Bronchial epithelial cell (primary cell): ENCODE results near the gene PKD1L1. TPM values are rescaled to one million over a fixed set of nuclear protein-coding genes. Genes with fewer than 3 reads are reported as not detected.
"Not testable (repeated sequence)": the region's sequence is repeated elsewhere in the genome, so short reads cannot be mapped to it uniquely, and the experiment has no call there.

Experiments
- DNase-seq: peaks from one replicate; pipeline ENCODE4 v3.0.0-alpha.2; 2010; ENCODE audit warnings: low read depth
- FAIRE-seq: peaks from 2 replicates; lab custom pipeline; 2011; peaks lifted over from hg19 to GRCh38; lab: Jason Lieb, UNC
- H3K27me3 ChIP-seq: 2 replicates; pipeline ENCODE4 v1.5.1; 2011; ENCODE audit warnings: low read length; ENCODE audit not compliant: control insufficient read depth, insufficient read depth
- H3K36me3 ChIP-seq: 2 replicates; pipeline ENCODE4 v1.5.1; 2011; ENCODE audit warnings: low read length; ENCODE audit not compliant: control insufficient read depth, insufficient read depth
- H3K4me3 ChIP-seq: 2 replicates; pipeline ENCODE4 v1.5.1; 2011; ENCODE audit warnings: mild to moderate bottlenecking, low read depth, low read length, control low read depth
- total RNA-seq: library from RNA; depleted of rRNA; stranded (reverse); fragments of >200 nt; gene quantifications from 2 replicates; pipeline ENCODE4 v1.2.1, GENCODE V29; 2014
- TF ChIP-seq, protein P1 (sequence below): IDR thresholded peaks from 2 replicates; pipeline ENCODE4 v1.5.1; 2011; ENCODE audit warnings: mild to moderate bottlenecking, moderate library complexity, low read length, control low read depth, inconsistent platforms; ENCODE audit not compliant: insufficient read depth, severe bottlenecking

Gene PKD1L1
- total RNA-seq, 1 donor from 2014 or later: under 0.01 TPM

DNA sequence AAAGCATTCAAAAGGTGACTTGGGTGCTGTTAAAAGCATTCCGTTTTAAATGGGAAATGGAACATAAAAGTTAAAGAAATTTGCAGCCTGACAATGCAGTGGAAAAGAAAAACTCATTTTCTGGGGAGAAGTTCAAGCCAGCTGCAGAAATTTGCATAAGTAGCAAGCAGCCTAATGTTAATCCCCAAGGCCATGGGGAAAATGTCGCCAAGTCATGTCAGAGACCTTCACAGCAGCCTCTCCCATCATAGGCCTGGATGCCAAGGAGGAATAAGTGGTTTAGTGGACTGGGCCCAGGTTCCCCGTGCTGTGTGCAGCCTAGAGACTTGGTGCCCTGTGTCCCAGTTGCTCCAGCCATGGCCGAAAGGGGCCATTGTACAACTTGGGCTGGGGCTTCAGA lies 154.2 kb downstream of the PKD1L1 start:
- FAIRE-seq (no peak), DNase-seq (no peak)

DNA sequence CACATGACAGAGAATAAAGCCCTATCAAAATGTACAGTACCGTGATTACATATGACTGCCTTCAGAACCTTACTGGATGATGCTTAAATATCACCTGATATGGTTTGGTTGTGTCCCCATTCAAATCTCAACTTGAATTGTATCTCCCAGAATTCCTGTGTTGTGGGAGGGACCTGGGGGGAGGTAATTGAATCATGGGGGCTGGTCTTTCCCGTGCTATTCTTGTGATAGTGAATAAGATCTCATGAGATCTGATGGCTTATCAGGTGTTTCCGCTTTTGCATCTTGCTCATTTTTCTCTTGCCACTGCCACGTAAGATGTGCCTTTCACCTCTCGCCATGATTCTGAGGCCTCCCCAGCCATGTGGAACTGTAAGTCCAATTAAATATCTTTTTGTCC lies 155.1 kb downstream of the PKD1L1 start:
- H3K4me3 ChIP-seq, H3K27me3 ChIP-seq, DNase-seq, H3K36me3 ChIP-seq, FAIRE-seq: not testable (repeated sequence)

More for the DNA sequence above, 154.2 kb downstream of the PKD1L1 start:
- Histone ChIP-seq H3K36me3 (no peaks in the 10 kb centered on the region), H3K27me3 (no peaks in the 10 kb centered on the region), H3K4me3 (no peak overlapping the region)
- TF ChIP-seq, protein P1, sequence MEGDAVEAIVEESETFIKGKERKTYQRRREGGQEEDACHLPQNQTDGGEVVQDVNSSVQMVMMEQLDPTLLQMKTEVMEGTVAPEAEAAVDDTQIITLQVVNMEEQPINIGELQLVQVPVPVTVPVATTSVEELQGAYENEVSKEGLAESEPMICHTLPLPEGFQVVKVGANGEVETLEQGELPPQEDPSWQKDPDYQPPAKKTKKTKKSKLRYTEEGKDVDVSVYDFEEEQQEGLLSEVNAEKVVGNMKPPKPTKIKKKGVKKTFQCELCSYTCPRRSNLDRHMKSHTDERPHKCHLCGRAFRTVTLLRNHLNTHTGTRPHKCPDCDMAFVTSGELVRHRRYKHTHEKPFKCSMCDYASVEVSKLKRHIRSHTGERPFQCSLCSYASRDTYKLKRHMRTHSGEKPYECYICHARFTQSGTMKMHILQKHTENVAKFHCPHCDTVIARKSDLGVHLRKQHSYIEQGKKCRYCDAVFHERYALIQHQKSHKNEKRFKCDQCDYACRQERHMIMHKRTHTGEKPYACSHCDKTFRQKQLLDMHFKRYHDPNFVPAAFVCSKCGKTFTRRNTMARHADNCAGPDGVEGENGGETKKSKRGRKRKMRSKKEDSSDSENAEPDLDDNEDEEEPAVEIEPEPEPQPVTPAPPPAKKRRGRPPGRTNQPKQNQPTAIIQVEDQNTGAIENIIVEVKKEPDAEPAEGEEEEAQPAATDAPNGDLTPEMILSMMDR: no peak

DNA sequence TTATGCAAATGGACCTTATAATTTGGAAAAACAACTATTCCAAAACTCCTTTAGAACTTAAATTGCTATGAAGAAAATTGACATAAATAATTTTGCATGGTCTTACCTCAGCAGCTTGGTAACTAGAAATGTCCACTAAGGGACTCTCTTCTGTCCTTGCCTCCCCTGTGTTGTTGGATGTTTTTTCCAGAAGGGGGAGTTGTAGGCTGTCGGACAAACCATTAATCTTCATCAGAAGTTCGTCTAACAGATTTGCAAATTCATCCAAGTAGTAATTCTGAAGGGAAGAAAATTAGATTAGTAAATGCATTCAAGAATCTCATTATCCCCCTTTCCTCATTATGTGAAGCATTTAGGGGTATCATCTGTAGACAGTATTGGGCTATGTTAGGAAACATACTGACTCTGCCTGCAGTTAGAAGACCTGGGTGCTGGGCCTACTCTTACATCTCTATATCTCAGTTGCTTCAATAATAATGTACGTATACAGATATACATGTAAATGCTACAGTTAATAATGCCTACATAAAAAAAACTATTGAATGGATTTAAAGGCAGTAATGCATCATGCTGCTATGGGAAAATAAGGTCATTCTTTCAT lies 155.6 kb downstream of the PKD1L1 start:
- no peak overlapping the region for H3K4me3 ChIP-seq
- TF ChIP-seq, protein P1: peak; percentile 48

DNA sequence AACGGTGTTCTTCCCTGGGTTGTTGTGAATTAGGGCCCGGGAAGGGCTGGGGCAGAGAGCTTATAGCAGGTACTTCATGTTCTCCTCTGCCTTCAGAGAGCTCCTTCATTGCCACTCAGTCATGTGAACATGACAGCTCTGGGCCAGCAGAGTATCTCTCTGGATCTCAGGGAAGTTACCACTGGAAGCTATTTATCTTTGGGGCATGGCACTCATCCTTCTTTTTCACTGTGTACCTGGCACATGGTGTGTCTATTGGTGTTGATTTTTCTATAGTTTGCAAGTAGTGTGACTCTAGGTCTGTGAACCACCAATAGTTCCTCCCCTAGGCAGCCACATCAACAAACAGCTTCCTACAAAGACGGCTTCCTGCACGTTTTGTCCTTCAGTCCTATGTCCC lies 156.6 kb downstream of the PKD1L1 start:
- no peaks in the 10 kb centered on the region for H3K36me3 ChIP-seq
- TF ChIP-seq, protein P1: no peak
- no peak overlapping the region for H3K4me3 ChIP-seq
- DNase-seq: no peak
- FAIRE-seq: no peak
- no peaks in the 10 kb centered on the region for H3K27me3 ChIP-seq

More for the DNA sequence above, 155.6 kb downstream of the PKD1L1 start:
- peak; percentile 48 for DNase-seq
- Histone ChIP-seq H3K27me3 (no peaks in the 10 kb centered on the region), H3K36me3 (no peaks in the 10 kb centered on the region)
- no peak for FAIRE-seq

DNA sequence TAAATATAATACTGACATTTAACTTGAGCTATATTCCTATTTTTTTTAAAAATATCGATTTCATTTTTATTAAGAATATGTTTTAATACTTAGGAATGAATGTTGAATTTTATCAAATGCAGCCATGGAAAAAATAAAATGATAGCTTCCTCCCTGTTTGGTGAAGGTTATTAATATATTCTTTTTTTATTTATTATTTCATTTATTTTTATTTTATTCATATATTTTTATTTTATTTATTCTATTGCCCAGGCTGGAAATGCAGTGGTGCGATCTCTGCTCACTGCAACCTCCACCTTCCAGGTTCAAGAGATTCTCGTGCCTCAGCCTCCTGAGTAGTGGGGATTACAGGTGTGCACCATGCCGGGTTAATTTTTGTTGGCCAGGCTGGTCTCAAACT lies 160.2 kb downstream of the PKD1L1 start:
- FAIRE-seq: no peak
- H3K36me3 ChIP-seq: no peaks in the 10 kb centered on the region
- no peaks in the 10 kb centered on the region for H3K27me3 ChIP-seq
- no peak for DNase-seq
- H3K4me3 ChIP-seq: no peak overlapping the region
- TF ChIP-seq, protein P1: no peak

DNA sequence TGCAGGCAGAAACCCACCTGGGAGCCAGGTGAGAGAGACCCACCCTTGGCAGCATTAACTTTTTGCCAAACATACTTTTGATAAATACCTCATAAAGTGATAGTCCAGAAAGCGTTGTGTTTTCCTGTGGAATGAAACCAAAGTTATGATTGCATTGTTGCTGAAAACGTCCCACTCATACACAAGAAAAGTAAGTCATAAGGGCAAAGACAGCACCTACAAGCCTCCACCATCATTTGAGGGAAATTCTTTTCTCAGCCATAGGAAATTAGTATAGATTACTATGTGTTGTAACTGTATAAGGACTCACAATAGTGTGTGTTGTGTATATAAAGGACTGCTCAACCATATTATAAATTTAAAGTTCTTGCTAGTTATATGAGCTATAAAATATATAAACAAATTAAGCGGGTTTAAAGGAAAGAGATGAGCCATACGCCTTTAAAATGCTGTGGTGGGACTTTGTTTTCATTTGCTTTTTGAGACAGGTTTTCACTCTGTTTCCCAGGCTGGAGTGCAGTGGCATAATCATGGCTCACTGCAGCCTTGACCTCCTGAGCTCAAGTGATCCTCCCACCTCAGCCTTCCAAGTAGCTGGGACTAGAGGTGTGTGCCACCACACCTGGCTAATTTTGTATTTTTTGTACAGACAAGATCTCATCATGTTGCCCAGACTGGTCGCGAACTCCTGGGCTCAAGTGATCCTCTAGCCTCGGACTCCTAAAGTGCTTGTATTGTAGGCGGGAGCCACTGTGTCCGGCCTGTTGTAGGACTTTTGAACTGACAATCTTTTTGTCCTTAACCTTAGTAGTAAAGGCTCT lies 160.8 kb downstream of the PKD1L1 start:
- H3K36me3 ChIP-seq: no peaks in the 10 kb centered on the region
- H3K4me3 ChIP-seq: no peak overlapping the region
- DNase-seq (no peak), FAIRE-seq (no peak)
- TF ChIP-seq, protein P1: no peak
- H3K27me3 ChIP-seq: no peaks in the 10 kb centered on the region
